ENCODE measurements around the gene IFT80. TPM values are rescaled to one million over a fixed set of nuclear protein-coding genes. Genes with fewer than 3 reads are reported as not detected.

Gene IFT80
- total RNA-seq, 1 donor from 2014 or later, result 24.0 TPM

DNA sequence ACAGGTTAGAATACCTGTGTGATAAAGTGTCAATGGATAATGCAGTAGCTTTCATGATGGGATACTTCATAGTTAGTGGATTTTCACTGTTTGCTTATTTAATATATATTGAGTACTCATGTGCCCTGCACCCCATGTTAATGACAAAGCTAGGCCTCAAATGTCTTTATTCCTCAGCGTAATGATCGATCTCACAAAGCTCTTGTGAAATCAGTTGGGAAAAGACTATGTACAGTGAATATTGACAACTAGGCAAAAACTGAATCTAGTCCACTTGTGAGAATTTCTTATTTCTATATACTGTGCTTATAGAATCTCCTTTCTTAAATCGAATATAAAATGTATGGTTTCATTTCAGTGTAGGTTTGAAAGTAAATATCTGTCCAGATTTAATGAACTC lies 18.3 kb upstream of the IFT80 start:
- Histone ChIP-seq H3K36me3 (ENCODE audit: control insufficient read depth, insufficient read depth, low read length) (peaks cover 1% of the 10 kb centered on the region), H3K4me3 (ENCODE audit: low read depth, low read length) (no peak overlapping the region), H3K27me3 (ENCODE audit: control insufficient read depth, insufficient read depth, low read length) (no peaks in the 10 kb centered on the region)
- TF ChIP-seq, protein P1, sequence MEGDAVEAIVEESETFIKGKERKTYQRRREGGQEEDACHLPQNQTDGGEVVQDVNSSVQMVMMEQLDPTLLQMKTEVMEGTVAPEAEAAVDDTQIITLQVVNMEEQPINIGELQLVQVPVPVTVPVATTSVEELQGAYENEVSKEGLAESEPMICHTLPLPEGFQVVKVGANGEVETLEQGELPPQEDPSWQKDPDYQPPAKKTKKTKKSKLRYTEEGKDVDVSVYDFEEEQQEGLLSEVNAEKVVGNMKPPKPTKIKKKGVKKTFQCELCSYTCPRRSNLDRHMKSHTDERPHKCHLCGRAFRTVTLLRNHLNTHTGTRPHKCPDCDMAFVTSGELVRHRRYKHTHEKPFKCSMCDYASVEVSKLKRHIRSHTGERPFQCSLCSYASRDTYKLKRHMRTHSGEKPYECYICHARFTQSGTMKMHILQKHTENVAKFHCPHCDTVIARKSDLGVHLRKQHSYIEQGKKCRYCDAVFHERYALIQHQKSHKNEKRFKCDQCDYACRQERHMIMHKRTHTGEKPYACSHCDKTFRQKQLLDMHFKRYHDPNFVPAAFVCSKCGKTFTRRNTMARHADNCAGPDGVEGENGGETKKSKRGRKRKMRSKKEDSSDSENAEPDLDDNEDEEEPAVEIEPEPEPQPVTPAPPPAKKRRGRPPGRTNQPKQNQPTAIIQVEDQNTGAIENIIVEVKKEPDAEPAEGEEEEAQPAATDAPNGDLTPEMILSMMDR (IDR thresholded peaks at IDR 0.05; ENCODE audit: insufficient read depth, low read length, poor library complexity, severe bottlenecking), result no peak
- DNase-seq (ENCODE audit: low read depth), result no peak

GRCh38 chr3:160413613-160414248 lies 14.7 kb upstream of the IFT80 start:
- no peak for DNase-seq (ENCODE audit: low read depth)
- Histone ChIP-seq H3K4me3 (ENCODE audit: low read depth, low read length) (no peak overlapping the region), H3K36me3 (ENCODE audit: control insufficient read depth, insufficient read depth, low read length) (peaks cover 1% of the 10 kb centered on the region), H3K27me3 (ENCODE audit: control insufficient read depth, insufficient read depth, low read length) (no peaks in the 10 kb centered on the region)
- TF ChIP-seq, protein P1 (IDR thresholded peaks at IDR 0.05; ENCODE audit: insufficient read depth, low read length, poor library complexity, severe bottlenecking), result peak; percentile 78

GRCh38 chr3:160412477-160412876 lies 13.5 kb upstream of the IFT80 start:
- no peak overlapping the region for H3K4me3 ChIP-seq (ENCODE audit: low read depth, low read length)
- TF ChIP-seq, protein P1 (IDR thresholded peaks at IDR 0.05; ENCODE audit: insufficient read depth, low read length, poor library complexity, severe bottlenecking), result no peak
- no peaks in the 10 kb centered on the region for H3K27me3 ChIP-seq (ENCODE audit: control insufficient read depth, insufficient read depth, low read length)
- H3K36me3 ChIP-seq (ENCODE audit: control insufficient read depth, insufficient read depth, low read length), result peaks cover 1% of the 10 kb centered on the region
- DNase-seq (ENCODE audit: low read depth), result no peak

DNA sequence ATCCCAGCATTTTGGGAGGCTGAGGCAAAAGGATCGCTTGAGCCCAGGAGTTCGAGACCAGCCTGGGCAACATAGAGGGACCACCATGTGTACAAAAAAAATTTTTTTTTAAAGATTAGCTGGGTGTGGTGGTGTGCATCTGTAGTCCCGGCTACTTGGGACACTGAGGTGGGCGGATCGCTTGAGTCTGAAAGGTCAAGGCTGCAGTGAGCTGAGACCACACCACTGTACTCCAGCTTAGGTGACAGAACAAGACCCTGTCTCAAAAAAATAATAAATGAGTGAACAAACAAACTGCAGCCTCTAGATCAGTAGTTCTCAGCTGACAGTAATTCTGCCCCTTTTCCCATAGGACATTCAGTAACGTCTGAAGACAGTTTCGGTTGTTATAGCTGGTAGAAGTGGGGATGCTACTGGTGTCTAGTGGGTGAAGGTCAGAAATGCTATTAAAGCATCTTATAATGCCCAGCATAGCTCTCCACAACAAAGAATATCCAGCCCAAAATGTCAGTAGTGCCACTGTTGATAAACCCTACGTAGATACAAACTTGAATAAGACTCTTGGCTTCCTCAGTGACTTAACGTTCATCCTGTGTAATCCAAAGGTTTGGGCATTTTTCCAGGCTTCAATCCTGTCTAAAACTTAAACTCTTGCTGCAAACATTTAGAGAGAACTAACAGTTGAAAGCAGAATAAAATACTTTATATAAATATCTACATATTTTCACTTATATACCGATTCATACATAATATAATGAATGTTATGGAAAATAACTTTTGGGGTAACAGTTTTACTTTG lies 11.0 kb upstream of the IFT80 start:
- TF ChIP-seq, protein P1 (IDR thresholded peaks at IDR 0.05; ENCODE audit: insufficient read depth, low read length, poor library complexity, severe bottlenecking), result no peak
- Histone ChIP-seq H3K27me3 (ENCODE audit: control insufficient read depth, insufficient read depth, low read length) (no peaks in the 10 kb centered on the region), H3K36me3 (ENCODE audit: control insufficient read depth, insufficient read depth, low read length) (no peaks in the 10 kb centered on the region)

DNA sequence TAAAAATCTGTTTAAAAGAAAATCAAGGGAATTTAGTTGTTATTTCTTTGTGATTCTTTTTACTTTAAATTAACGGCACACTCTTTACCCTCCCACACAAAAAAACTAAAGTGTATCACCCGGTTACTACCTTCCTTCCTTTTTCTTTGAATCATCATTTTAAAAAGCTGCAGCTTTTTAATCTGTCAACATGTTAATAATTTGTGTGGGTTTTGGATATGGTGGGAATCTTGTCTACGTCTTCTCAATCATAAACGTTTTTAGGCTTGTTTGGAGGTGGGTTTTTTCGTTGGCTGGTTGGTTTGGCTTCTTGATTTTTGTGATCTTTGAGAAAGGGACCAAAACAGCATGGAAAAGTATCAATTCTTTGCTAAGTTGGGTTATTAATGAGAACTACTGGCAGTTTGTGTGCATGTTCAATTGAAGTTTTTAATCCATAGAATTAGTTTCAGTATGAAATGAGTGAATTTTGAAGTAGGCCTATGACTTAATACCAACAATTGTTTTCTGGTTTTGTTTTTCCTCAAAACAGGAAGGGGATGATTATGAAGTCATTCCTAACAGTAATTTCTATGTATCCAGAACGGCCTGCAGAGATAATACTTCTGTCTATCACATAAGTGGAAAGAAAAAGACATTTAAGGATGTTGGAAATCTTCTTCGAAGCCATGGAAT lies 4.9 kb upstream of the IFT80 start:
- Histone ChIP-seq H3K36me3 (ENCODE audit: control insufficient read depth, insufficient read depth, low read length) (no peaks in the 10 kb centered on the region), H3K27me3 (ENCODE audit: control insufficient read depth, insufficient read depth, low read length) (no peaks in the 10 kb centered on the region), H3K4me3 (ENCODE audit: low read depth, low read length) (no peak overlapping the region)
- TF ChIP-seq, protein P1 (IDR thresholded peaks at IDR 0.05; ENCODE audit: insufficient read depth, low read length, poor library complexity, severe bottlenecking), result no peak
- no peak for DNase-seq (ENCODE audit: low read depth)

More for the DNA sequence above, 11.0 kb upstream of the IFT80 start:
- DNase-seq (ENCODE audit: low read depth), result no peak
- H3K4me3 ChIP-seq (ENCODE audit: low read depth, low read length), result no peak overlapping the region
